Kidney (tissue), 2 donors: ENCODE data around the gene FBLN7. TPM values are rescaled to one million over a fixed set of nuclear protein-coding genes. Genes with fewer than 3 reads are reported as not detected.

ENCODE experiments used
- polyA plus RNA-seq: library from polyadenylated mRNA; stranded (reverse); fragments of 350-450 nt; fragmentation: Illumina TruSeq; extraction: RNeasy Lipid Tissue Mini Kit (QIAGEN cat#74804); gene quantifications from one replicate; pipeline ENCODE4 v1.2.3, GENCODE V29; 2014; ENCODE audit warnings: low read depth, low replicate concordance; ENCODE audit not compliant: insufficient read depth
- total RNA-seq: library from RNA; stranded (reverse); fragmentation: NEBNext Ultra II Directional; extraction: Animal tissue kit (Norgen Biotek cat#: 25700); gene quantifications from one replicate; pipeline ENCODE4 v1.2.1, GENCODE V29; 2021
- donor health status: DM: yes; HTN: yes; CAD: no.

FBLN7 gene
- total and polyA plus RNA-seq, 2 donors from 2014 or later = 0.71 to 4.6 TPM

Other genes with a start within 250 kb of the FBLN7 start
- gene MERTK, start 239.8 kb upstream of the FBLN7 start, total RNA-seq = 32.2 TPM
- 9.2 TPM for gene MERTK, start 239.8 kb upstream of the FBLN7 start, polyA plus RNA-seq
- gene TMEM87B, start 83.1 kb upstream of the FBLN7 start, total RNA-seq = 21.9 TPM
- gene TMEM87B, start 83.1 kb upstream of the FBLN7 start, polyA plus RNA-seq = 6.5 TPM
- 6.8 TPM for gene ZC3H8, start 116.7 kb downstream of the FBLN7 start, total RNA-seq
- 8.3 TPM for gene ZC3H8, start 116.7 kb downstream of the FBLN7 start, polyA plus RNA-seq
- gene ZC3H6, start 137.2 kb downstream of the FBLN7 start, total RNA-seq = 17.1 TPM
- 1.4 TPM for gene ZC3H6, start 137.2 kb downstream of the FBLN7 start, polyA plus RNA-seq